Activated CD8-positive, alpha-beta memory T cell treated with anti-CD3 and anti-CD28 coated beads for 48 hours (primary cell): ENCODE results near the gene ASIC3.

Source experiments
- DNase-seq, 3 experiments: peaks; one replicate each; pipeline ENCODE4 v3.0.0-alpha.2; 2020; ENCODE audit warnings: low read depth in 2 of 3, low spot score in 2 of 3

Gene ASIC3

GRCh38 chr7:151085329-151085690, 37.0 kb downstream of the ASIC3 start:
- DNase-seq = no peak

DNA sequence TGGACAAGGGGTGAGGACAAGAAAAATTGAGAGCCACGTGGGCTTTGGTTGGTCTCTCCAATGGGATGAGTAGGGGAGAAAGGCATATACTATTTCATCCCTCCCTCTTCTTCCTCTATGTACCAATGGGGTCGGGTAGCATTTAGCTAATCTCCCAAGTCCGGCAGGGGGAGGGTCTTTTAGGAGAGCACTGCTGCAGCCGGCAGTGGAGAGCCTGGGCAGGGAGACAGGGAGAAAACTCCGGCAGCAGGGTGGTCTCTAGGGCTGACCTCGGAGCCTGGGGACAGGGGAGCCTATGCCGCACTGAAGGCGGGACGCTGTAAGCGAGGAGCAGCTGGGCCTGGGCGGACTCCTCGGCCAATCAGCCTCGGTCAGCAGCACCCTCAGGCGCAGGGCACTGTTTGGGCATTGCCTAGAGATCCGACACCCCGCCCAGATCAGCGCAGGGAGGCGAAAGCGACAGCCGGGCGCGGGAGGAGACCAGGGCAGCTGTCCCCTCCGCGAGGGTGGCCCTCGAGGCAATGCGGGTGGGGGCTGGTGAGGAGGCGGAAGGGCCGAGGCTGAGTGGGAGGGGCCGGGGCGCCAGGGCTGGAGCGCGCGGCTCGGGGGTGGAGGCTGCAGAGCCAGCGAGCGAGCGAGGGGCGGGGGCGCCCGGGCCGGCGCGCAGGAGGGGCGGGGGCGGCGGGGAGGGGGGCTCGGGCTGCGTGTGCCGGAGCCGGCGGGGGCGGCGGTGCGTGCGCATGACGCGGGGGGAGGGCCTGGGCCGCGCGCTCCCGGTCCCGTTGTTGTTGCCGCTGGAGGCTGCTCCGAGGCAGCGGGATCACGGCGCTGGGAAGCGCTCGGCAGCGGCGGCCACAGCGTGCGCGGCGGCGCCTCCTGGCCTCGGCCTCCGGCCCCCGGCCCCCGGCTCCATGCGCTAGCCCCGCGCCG, 37.6 kb downstream of the ASIC3 start, which contains the start of gene AGAP3:
AGAP3 (plus strand) TSS at position 785 of the 930 bp plus-strand sequence. CDS start 267 bp downstream, outside the sequence.
- DNase-seq = no peak

DNA sequence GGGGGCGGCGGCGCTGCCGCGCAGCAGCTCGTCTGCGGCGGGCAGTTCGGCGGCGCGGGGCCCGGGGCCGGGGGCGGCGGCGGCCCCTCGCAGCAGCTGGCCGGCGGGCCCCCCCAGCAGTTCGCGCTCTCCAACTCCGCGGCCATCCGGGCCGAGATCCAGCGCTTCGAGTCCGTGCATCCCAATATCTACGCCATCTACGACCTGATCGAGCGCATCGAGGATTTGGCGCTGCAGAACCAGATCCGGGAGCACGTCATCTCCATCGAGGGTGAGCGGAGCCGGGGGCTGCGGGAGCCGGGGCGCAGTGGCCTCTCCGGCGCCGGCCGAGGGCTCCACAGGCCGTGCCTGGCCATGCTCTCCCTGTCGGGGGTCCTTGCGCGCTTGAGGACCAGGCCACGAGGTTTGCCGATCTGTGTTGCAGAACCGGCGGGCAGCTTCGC, 38.5 kb downstream of the ASIC3 start:
- DNase-seq = no peak

- no peak for DNase-seq
Measured at GRCh38 chr7:151087245-151088018, 39.1 kb downstream of the ASIC3 start.

- DNase-seq = no peak
Measured at GRCh38 chr7:151088019-151088855, 39.9 kb downstream of the ASIC3 start.

DNA sequence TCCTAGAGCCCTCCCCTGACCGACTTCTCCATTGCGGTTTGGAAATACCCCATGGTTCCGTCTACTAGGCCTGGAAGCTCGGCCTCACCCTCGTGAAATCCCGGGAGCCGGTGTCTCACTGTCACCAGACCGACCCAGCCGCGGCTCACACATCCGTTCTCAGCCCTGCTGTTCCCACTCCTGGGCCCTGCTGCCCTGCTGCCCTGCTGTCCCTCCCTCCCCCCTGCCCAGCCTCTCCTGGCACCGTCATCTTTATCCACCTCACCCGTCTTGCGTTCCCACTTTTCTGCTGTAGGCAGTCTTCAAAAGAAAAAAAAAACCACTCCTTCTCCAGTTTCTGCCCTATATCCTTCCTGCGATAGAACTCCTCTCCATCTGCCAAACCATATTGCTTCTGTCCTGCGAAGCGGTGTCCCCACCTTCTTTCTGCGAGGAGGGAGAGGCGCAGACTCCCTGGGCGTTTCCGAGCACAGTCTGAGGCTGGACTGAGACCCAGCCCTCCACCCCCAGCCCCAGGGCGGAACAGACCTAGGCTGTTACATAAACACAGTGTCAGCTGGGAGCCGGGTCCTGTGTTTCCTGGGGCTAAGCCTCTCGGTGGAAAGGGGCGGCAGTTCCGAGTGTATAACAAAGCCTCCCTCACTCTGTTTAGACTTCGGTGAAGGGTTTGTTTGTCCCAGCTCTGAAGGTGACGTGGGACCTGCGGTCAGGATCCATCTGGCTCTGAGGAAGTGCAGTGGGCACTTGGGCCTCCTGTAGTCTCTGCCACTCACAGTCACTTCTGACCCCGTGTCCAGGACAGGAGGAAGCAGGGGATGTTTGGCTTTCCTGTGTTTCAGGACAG, 40.7 kb downstream of the ASIC3 start:
- no peak for DNase-seq

- DNase-seq = no peak
Measured at GRCh38 chr7:151089893-151090730, 41.8 kb downstream of the ASIC3 start.

- no peak for DNase-seq
Measured at GRCh38 chr7:151091003-151091402, 42.7 kb downstream of the ASIC3 start.

DNA sequence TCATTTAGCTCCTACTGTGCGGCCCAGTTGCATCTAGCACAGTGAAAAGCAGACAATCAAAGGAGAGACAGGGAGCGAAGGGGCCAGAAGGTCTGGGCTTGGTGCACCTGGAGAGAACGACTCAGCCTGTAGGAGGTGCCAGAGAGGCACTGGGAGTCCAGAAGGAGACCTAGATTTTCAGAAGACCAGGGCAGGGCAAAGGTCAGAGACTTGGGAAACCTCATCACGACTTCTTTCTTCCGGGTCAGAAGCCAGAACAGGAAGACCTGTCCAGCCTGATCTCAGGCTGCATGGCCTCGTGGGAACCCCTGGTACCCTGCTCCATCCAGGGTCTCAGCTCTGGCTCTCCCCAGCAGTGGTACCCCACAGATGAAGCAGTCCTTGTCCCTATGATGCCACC, 43.1 kb downstream of the ASIC3 start:
- no peak for DNase-seq

GRCh38 chr7:151091988-151092387, 43.7 kb downstream of the ASIC3 start:
- DNase-seq = no peak

DNA sequence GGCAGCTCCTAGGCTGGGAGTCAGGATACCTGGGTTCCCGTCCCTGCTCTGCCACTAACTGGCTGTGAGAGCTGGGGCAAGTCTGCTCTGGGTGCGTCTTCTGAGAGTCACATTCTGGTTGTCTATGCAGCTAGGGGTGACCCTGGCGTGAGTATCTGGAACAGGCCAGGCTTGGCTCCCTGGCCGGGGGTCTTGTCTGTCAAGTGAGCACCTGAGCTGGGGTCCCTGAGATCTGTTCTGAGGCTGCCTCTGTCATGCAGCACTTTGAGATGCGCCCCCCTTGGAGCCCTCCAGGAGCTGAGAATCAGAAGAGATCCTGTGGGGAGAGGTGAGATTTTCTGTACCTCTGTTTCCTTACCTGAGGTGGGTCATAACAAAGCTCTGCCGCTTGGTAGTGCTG, 45.4 kb downstream of the ASIC3 start:
- DNase-seq = no peak

DNA sequence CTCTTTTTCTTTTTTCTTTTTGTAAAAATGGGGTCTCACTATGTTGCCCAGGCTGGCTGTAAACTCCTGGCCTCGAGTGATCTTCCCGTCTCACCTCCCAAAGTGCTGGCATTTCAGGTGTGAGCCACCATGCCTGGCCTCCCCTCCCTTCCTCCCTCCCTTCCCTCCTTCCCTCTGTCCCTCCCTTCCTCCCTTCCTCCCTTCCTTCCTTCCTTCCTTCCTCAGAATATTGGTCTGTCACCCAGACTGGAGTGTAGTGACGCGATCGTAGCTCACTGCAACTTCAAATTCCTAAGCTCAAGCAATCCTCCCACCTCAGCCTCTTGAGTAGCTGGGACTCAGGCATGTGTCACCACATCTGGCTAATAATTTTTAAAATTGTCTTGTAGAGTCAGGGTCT, 46.3 kb downstream of the ASIC3 start:
- DNase-seq = no peak

GRCh38 chr7:151095123-151095797, 46.9 kb downstream of the ASIC3 start:
- no peak for DNase-seq

GRCh38 chr7:151095828-151096475, 47.6 kb downstream of the ASIC3 start:
- no peak for DNase-seq

GRCh38 chr7:151099486-151100211, 51.3 kb downstream of the ASIC3 start:
- DNase-seq = no peak

DNA sequence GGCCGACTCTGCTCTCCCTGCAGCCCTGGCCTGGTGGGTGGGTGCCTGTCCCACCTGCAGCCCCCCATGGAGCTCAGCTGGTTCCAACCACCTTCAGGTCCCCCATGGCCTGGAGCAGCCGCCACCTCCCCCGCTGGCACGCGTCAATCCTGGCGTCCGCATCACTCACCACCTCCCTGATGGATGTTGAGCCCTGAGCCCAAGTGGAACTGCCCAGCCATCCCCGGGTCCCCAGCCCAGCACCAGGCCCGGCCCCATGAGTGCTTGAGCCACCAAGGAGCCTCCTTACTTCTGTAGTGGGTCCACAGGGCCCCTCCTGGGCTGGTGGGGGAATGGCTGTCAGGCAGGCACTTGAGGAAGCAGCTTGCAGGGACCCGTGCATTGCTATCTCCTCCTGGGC, 52.6 kb downstream of the ASIC3 start:
- no peak for DNase-seq

DNA sequence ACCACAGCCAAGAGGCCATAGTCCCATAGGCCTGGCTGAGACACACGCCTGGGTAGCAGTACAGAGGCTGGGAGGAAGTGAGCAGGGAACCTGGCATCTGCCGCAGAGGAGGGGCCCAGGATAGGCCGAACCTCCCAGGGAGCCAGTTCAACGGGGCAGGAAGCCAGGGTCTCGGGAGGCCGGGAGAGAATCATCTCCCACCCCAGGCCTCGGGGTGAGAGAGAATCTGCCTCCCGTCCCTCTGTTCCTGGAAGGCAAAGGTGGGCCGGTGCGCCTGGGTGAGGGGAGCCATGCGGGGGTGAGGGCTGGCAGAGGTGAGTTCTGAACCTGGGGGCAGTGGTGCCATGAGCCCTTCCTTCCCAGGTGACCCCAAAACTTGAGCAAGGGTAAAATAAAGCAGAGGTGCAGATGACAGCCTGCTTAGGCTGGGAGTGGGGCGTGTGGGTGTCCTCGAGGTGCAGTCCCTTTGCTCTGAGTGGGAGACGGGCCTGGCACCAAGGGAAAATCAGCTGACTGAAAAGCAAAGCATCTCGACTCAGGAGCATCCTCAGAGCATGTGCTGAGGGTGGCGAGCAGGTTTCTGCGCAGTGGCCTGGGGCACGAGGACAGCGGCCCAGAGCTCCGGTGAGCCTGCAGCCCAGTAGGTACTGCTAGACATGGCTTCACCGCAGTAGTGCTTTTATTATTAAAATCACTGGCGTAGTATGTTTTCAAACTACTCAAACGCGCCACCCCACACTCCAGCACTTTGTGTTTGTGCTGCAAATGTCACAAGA, 53.5 kb downstream of the ASIC3 start:
- no peak for DNase-seq
